ENCODE measurements around the gene MTR.
A peak's percentile ranks its signal among the peaks of the same experiment; 100 is the strongest.

MTR gene

DNA sequence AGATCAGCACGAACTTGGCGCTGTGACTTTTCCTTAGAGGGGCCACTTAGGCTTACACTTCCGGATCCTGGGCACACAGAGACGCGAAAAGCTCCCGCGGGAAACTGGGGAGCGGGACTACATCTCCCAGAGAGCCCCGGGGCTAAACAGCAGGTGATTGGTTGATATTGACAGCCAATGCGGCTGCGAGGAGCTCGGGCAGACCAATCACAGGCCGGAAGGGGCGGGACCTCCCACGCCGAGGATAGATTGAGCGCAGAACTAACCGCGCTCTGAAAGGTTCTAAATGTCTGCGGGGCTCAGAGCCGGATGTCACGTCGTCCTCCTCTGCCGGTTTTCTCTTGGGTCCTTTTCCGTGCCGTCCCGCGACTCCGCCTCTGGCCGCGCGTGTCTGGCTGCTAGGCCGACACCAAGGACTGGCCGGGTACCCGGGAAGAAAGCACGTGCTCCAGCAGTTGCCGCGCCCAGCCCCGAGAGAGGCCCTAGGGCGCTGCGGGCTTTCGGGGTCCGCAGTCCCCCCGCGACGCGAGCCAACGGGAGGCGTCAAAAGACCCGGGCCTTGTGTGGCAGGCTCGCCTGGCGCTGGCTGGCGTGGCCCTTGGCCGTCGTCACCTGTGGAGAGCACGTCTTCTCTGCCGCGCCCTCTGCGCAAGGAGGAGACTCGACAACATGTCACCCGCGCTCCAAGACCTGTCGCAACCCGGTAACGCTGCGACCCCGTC lies at the start of gene MTR:
MTR (plus strand) TSS at position 258 of the 722 bp plus-strand sequence; CDS start at position 670, 412 bp downstream.
- no peaks in the 10 kb centered on the region for H3K4me1 ChIP-seq (ENCODE audit: insufficient read depth, insufficient read length)
- DNase-seq (ENCODE audit: low read depth, low spot score), result peak; percentile 99
- H3K9ac ChIP-seq (ENCODE audit: insufficient read length, low read depth), result peak within 1 kb of the TSS; percentile 98
- H3K27me3 ChIP-seq (ENCODE audit: insufficient read depth, insufficient read length), result peaks cover 10% of the 10 kb centered on the region
- H3K9me3 ChIP-seq (ENCODE audit: insufficient read depth, low read length), result no peaks in the 10 kb centered on the region
- peak within 1 kb of the TSS; percentile 100 for H3K4me3 ChIP-seq (ENCODE audit: insufficient read length, low read depth)
- no peaks in the 10 kb centered on the region for H3K36me3 ChIP-seq (ENCODE audit: insufficient read depth, insufficient read length, low read length)
- TF ChIP-seq YY1 (IDR thresholded peaks at IDR 0.05; ENCODE audit: insufficient read depth, insufficient read length) (peak; percentile 29), SUZ12 (IDR thresholded peaks at IDR 0.05; ENCODE audit: extremely low read depth, insufficient read depth, insufficient read length) (no peak), ZNF274 (IDR thresholded peaks at IDR 0.05; ENCODE audit: low read depth, low read length) (no peak)

DNA sequence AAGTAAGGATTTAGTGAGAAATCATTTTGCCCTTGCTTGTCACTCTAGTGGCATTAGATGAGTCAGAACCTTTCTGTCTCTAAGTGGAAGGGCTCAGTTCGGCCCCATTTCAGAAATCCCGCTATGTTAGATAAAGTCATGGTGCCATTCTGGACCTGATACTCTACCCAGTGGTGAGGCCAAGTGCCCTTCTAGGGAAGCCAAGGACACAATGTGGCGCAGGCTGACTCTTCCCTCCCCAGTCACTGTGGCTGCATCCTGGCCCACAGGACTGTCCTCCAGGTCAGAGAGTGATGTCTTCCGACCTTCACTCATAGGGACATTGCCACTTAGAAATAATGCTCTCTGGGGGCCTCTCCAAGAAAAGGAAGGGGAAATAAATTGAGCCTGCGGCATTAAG lies 48.3 kb upstream of the MTR start:
- no peaks in the 10 kb centered on the region for H3K4me1 ChIP-seq (ENCODE audit: insufficient read depth, insufficient read length)
- H3K4me3 ChIP-seq (ENCODE audit: insufficient read length, low read depth), result no peak overlapping the region
- TF ChIP-seq YY1 (IDR thresholded peaks at IDR 0.05; ENCODE audit: insufficient read depth, insufficient read length), result no peak
- TF ChIP-seq ZNF274 (IDR thresholded peaks at IDR 0.05; ENCODE audit: low read depth, low read length), result no peak
- no peak for TF ChIP-seq SUZ12 (IDR thresholded peaks at IDR 0.05; ENCODE audit: extremely low read depth, insufficient read depth, insufficient read length)
- H3K9me3 ChIP-seq (ENCODE audit: insufficient read depth, low read length), result no peaks in the 10 kb centered on the region
- peaks cover 37% of the 10 kb centered on the region for H3K36me3 ChIP-seq (ENCODE audit: insufficient read depth, insufficient read length, low read length)
- no peak overlapping the region for H3K9ac ChIP-seq (ENCODE audit: insufficient read length, low read depth)
- DNase-seq (ENCODE audit: low read depth, low spot score), result no peak
- H3K27me3 ChIP-seq (ENCODE audit: insufficient read depth, insufficient read length), result no peaks in the 10 kb centered on the region

DNA sequence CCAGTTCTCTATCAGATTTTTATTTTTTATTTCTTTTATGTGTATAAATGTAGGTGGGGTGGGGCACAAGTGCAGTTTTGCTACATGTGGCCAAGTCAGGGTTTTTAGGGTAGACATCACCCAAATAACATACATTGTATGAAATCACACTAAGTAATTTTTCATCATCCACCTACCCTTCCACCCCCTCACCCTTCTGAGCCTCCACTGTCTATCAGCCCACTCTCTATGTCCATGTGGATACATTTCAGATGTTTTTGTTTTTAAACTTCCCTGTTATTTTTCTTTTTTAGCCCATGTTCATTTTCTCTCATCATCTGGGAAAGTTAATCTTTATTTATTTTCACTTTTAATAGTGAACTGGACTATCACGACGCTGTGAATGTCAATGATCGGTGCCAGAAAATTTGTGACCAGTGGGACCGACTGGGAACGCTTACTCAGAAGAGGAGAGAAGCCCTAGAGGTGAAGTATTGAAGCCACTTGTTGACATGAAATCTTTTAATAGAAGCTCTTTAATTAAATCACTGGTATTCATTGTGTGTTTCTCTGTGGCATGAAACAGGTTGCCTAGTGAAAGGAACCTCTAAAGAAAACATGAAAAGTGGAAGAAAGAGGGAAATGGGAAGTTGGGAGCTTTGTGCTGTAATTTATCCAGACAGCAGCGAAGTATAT lies 47.6 kb upstream of the MTR start:
- Histone ChIP-seq H3K27me3 (ENCODE audit: insufficient read depth, insufficient read length) (no peaks in the 10 kb centered on the region), H3K36me3 (ENCODE audit: insufficient read depth, insufficient read length, low read length) (peaks cover 37% of the 10 kb centered on the region), H3K4me3 (ENCODE audit: insufficient read length, low read depth) (no peak overlapping the region), H3K4me1 (ENCODE audit: insufficient read depth, insufficient read length) (no peaks in the 10 kb centered on the region), H3K9ac (ENCODE audit: insufficient read length, low read depth) (no peak overlapping the region), H3K9me3 (ENCODE audit: insufficient read depth, low read length) (no peaks in the 10 kb centered on the region)
- no peak for TF ChIP-seq ZNF274 (IDR thresholded peaks at IDR 0.05; ENCODE audit: low read depth, low read length)
- no peak for DNase-seq (ENCODE audit: low read depth, low spot score)

DNA sequence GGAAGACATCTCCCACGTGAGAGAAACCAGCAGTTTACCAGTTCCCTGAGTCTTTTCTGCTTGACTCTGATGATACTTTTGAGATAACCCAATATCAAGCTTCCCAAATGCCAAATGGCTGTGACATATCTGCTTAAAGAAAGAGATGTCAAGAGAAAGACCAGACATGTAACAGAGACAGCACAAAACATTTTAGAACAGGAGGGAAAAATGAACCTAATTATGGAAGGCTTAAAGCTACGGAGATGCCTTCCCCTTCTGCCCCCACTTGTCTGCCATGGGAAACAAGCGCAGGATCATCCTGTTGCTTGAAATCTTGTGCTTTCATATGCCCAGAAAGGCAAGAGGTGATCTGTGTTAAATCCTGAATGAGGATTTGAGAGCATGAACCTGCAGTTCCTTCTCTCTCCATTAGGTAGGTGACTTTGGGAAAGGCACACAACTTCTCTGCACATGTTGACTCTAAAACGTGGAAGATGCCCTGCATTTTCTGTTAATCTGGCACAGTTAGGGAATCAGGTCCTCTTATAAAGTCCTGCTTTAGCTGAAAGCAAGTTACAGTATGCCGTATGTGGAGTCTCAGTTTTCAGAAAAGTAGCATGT lies 46.7 kb upstream of the MTR start:
- peaks cover 31% of the 10 kb centered on the region for H3K36me3 ChIP-seq (ENCODE audit: insufficient read depth, insufficient read length, low read length)
- no peak for DNase-seq (ENCODE audit: low read depth, low spot score)

DNA sequence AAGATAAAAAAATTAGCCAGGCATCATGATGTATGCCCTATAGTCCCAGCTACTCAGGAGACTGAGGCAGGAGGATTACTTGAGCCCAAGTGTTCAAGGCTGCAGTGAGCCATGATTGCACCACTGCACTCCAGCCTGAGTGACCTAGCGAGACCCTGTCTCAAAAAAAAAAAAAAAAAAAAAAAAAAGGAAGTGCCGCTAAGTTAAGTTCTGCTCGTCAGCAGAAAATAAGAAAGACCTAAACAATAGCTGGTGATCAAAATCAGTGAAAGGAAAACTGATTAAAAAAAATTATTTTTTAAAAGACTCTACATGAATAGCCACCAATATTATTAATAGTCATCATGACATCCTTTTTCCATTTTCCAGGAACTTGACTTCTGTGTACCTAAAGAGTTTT lies 44.2 kb upstream of the MTR start:
- peaks cover 35% of the 10 kb centered on the region for H3K36me3 ChIP-seq (ENCODE audit: insufficient read depth, insufficient read length, low read length)
- no peaks in the 10 kb centered on the region for H3K27me3 ChIP-seq (ENCODE audit: insufficient read depth, insufficient read length)
- DNase-seq (ENCODE audit: low read depth, low spot score), result no peak
- H3K4me1 ChIP-seq (ENCODE audit: insufficient read depth, insufficient read length), result no peaks in the 10 kb centered on the region
- H3K4me3 ChIP-seq (ENCODE audit: insufficient read length, low read depth), result no peak overlapping the region
- TF ChIP-seq ZNF274 (IDR thresholded peaks at IDR 0.05; ENCODE audit: low read depth, low read length) (no peak), SUZ12 (IDR thresholded peaks at IDR 0.05; ENCODE audit: extremely low read depth, insufficient read depth, insufficient read length) (no peak), YY1 (IDR thresholded peaks at IDR 0.05; ENCODE audit: insufficient read depth, insufficient read length) (no peak)
- no peak overlapping the region for H3K9ac ChIP-seq (ENCODE audit: insufficient read length, low read depth)
- H3K9me3 ChIP-seq (ENCODE audit: insufficient read depth, low read length), result no peaks in the 10 kb centered on the region

More for the DNA sequence above, 46.7 kb upstream of the MTR start:
- TF ChIP-seq YY1 (IDR thresholded peaks at IDR 0.05; ENCODE audit: insufficient read depth, insufficient read length) (no peak), SUZ12 (IDR thresholded peaks at IDR 0.05; ENCODE audit: extremely low read depth, insufficient read depth, insufficient read length) (no peak), ZNF274 (IDR thresholded peaks at IDR 0.05; ENCODE audit: low read depth, low read length) (no peak)
- H3K27me3 ChIP-seq (ENCODE audit: insufficient read depth, insufficient read length), result no peaks in the 10 kb centered on the region
- H3K4me1 ChIP-seq (ENCODE audit: insufficient read depth, insufficient read length), result no peaks in the 10 kb centered on the region
- H3K9me3 ChIP-seq (ENCODE audit: insufficient read depth, low read length), result no peaks in the 10 kb centered on the region
- H3K9ac ChIP-seq (ENCODE audit: insufficient read length, low read depth), result no peak overlapping the region
- H3K4me3 ChIP-seq (ENCODE audit: insufficient read length, low read depth), result no peak overlapping the region

DNA sequence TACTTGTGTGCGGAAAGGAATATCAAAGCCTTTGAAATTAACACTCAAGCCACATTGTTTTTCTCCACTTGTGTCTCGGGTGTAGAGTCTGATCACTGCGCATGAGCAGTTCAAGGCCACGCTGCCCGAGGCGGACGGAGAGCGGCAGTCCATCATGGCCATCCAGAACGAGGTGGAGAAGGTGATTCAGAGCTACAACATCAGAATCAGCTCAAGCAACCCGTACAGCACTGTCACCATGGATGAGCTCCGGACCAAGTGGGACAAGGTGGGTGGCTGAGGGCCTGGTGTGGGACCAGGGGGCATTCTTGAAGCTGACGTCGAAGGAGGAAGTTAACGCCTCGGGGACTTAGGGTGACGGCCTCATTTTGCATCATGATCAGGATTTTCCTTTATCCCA lies 43.7 kb upstream of the MTR start:
- Histone ChIP-seq H3K9me3 (ENCODE audit: insufficient read depth, low read length) (no peaks in the 10 kb centered on the region), H3K4me1 (ENCODE audit: insufficient read depth, insufficient read length) (no peaks in the 10 kb centered on the region), H3K4me3 (ENCODE audit: insufficient read length, low read depth) (no peak overlapping the region), H3K9ac (ENCODE audit: insufficient read length, low read depth) (no peak overlapping the region), H3K36me3 (ENCODE audit: insufficient read depth, insufficient read length, low read length) (peaks cover 35% of the 10 kb centered on the region), H3K27me3 (ENCODE audit: insufficient read depth, insufficient read length) (no peaks in the 10 kb centered on the region)
- TF ChIP-seq YY1 (IDR thresholded peaks at IDR 0.05; ENCODE audit: insufficient read depth, insufficient read length), result no peak
- no peak for TF ChIP-seq ZNF274 (IDR thresholded peaks at IDR 0.05; ENCODE audit: low read depth, low read length)
- no peak for TF ChIP-seq SUZ12 (IDR thresholded peaks at IDR 0.05; ENCODE audit: extremely low read depth, insufficient read depth, insufficient read length)
- DNase-seq (ENCODE audit: low read depth, low spot score), result no peak

DNA sequence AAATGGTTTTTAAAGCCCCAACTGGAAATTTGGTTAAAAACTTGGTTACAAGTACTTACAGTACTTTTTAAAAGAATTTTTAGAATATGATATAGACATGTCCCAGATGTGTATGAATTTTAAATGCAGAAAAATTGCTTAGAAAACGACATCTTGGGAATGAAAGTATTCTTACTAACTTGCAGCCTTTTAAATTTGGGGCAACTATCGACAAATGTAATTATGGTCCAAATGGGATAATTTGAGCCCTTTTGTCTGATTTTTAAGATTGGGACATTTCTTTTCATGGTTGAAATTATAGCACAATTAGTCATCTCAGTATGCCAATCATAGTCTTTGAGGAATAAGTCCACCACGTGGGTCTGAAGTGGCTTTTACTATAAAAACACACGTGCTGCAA lies 43.2 kb upstream of the MTR start:
- no peaks in the 10 kb centered on the region for H3K4me1 ChIP-seq (ENCODE audit: insufficient read depth, insufficient read length)
- no peak for DNase-seq (ENCODE audit: low read depth, low spot score)
- TF ChIP-seq ZNF274 (IDR thresholded peaks at IDR 0.05; ENCODE audit: low read depth, low read length), result no peak
- TF ChIP-seq SUZ12 (IDR thresholded peaks at IDR 0.05; ENCODE audit: extremely low read depth, insufficient read depth, insufficient read length), result no peak
- no peak for TF ChIP-seq YY1 (IDR thresholded peaks at IDR 0.05; ENCODE audit: insufficient read depth, insufficient read length)
- H3K9ac ChIP-seq (ENCODE audit: insufficient read length, low read depth), result no peak overlapping the region
- no peaks in the 10 kb centered on the region for H3K9me3 ChIP-seq (ENCODE audit: insufficient read depth, low read length)
- no peaks in the 10 kb centered on the region for H3K27me3 ChIP-seq (ENCODE audit: insufficient read depth, insufficient read length)
- H3K36me3 ChIP-seq (ENCODE audit: insufficient read depth, insufficient read length, low read length), result peaks cover 33% of the 10 kb centered on the region
- H3K4me3 ChIP-seq (ENCODE audit: insufficient read length, low read depth), result no peak overlapping the region
